ENCODE results near the gene PLA2G7.
"Not testable (repeated sequence)": the region's sequence is repeated elsewhere in the genome, so short reads cannot be mapped to it uniquely, and the experiment has no call there.

The PLA2G7 gene

DNA sequence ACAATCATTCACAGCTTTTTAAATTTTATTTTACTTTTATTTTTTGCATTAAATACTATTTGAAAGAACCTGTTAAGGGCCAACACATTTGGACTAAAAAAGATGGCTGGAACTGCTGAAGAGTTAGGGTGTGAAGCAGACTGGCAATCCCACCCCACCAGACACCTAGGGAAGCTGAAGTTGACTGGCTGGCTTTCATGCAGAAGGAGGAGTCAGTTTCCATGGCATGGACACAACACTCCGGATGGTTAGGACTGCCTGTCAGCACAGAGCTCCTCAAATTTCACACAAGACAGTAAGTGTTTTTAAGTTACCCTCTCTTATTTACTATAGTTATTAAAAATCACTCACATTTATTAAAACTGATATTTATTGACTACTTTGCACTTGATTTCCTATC, 11.5 kb upstream of the PLA2G7 start, which contains the start of gene ANKRD66:
TSS of gene ANKRD66 (plus strand) at position 238 of the 400 bp plus-strand sequence. CDS start 5,016 bp downstream, outside the sequence.
- DNase-seq: no peak

DNA sequence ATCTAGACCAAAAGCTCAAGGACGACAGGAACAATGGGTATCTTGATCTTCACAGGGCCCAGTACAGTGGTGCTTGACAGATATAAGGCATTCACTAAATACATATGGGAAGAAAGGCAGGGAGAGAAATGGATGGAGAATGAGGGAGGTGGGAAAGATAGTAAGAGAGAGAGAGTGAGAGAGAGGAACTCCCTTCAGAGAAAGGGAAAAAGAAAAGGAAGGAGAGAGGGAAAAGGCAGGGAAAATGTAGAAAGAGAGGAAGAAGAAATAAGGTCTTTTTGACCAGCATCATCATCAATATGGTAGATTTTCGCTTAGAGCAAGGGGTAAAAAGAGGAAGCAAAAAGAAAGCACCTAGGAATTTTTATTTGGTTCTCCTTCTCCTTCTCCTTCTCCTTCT, 10.8 kb upstream of the PLA2G7 start:
- DNase-seq: no peak

DNA sequence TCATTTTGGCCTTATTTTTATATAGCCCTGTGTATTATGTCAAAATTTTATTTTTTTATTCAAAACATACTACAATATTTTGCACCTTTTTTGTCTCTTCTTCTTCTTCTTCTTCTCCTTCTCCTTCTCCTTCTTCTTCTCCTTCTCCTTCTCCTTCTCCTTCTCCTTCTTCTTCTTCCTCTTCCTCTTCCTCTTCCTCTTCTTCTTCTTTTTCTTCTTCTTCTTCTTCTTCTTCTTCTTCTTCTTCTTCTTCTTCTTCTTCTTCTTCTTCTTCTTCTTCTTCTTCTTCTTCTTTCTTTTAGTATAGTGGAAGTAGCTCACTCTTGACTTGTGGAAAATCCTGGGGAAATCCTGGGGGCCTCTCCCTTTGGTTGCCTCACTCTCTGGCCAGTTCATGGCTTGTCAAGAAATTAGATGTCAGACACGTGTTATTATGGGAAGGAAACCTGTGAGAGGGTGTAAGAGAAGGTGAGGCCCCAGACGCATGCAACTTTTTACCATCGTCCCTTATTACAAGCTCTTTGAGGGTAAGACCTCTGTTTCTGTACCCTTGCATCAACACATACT, 9.1 kb upstream of the PLA2G7 start:
- DNase-seq: not testable (repeated sequence)

DNA sequence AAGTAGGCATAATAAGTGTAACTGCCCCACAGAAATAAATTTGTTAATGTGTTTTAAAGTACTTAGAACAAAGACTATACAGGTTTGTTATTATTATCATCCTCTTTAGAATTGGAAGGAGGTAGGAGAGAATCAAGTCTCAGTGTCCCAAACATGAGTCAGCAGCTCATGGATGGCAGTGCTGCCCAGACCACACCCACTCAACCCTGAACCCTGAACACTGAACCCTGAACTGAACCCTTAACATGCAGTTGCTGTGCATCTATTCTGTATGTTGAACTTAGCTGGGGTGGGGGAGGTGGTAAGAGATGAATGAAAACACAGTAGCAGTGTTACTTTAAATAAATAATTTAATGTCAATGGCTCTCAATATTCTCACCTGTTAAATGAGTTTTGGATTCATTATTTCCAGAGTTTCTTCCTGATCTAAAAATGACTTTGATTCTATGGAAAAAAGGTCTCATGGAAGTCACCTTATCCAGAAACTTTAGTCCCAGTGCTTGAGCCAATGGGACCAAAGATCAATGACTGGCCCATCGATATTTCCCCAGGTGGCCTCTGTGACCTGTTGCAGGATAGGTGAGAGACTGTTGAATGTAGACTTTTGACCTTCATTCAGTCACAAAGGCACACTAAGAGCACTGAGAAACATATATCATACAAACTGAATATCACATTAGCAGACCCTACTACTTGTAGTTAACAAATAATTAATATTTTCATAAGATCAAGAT, 8.4 kb upstream of the PLA2G7 start:
- DNase-seq: no peak

DNA sequence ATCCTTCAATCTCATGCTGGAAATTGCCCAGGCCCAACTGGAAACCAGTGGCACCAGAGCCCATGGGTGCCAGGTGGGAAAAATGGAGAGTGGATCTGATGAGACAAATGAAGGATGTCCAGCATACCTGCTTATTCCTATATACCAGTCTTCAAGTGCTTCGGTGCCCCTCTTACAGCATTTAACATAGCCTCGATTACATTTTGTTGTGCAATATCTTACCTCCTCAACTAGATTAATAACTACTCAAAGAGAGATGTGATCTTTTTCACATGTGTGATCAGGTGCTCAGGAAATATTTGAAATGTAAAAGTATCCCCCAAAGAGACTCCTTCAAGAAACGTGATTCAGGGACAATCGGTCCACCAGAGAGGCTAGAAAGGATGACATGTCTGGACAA, 6.7 kb upstream of the PLA2G7 start:
- no peak for DNase-seq

DNA sequence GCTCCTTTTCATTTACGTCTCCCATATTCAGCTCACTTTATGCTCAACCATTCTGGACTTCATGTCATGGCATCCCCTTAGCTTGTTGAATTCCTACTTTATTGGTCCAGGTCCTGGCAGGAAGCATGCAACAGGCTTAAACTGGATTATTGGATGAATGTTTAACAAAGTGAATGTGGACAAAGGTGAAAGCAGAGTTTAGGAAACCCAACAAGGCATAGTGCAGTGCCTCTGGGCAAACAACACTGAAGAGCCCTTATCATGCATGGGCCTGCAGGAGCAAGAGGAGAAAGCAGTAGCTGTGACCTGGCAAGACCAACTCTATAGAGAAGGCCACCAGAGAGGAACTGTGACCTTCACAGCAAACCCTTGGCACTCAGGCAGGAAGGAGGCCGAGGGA, 6.3 kb upstream of the PLA2G7 start:
- DNase-seq: no peak

DNA sequence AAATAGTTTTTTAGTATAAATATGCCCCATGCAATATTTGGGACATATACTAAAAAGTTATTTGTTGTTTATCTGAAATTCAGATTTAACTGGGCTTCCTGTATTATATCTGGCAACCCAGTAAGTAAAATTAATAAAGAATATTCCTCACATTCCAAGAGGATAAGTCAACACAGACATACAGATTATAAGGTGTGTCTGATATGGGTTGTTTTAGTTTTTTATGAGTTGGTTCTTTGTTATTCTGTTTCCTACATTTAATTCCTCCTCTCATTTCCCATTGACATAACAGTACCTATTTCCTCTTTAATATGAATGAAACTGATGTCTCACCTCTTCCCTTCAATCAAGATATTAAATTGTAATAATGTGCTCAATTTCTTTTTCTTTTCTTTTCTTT, 1.7 kb upstream of the PLA2G7 start:
- DNase-seq: no peak

DNA sequence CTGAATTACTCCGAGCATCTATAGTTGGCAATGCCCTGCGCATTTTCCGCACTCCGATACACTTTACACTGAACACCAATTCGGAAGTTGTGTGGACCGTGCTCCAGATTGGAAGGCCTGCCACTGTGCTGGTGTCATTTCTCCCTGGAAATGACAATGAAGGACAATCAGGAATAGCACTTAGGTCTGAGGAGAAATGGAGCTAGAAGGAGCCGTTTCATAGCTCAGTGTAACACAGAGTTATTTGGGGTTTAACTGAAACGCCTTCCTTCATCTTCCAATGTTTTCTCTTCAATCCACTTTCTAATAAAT, 501 bp upstream of the PLA2G7 start:
- DNase-seq: no peak

DNA sequence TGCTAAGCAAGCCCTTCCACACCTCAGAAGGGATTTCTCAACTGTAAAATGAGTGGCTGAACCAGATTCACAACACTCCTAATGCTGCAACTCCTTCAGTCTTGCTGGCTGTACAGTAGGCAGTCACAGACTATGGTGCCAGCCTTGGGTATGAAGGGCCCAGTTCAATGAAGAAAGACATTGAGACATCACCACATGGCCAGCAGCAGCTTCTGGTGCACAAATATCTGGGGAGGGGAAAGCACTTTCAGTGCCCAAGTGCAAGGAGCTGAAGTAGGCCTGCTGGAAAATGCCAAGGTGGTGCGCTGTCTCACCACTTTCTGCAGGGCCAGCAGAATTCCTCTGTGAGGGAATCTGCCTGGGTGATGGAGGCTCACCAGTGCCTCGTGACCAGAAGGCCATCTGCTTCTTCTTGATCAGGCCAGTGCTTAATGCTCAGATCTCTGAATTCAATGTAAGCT, 1.8 kb downstream of the PLA2G7 start:
- DNase-seq: no peak

DNA sequence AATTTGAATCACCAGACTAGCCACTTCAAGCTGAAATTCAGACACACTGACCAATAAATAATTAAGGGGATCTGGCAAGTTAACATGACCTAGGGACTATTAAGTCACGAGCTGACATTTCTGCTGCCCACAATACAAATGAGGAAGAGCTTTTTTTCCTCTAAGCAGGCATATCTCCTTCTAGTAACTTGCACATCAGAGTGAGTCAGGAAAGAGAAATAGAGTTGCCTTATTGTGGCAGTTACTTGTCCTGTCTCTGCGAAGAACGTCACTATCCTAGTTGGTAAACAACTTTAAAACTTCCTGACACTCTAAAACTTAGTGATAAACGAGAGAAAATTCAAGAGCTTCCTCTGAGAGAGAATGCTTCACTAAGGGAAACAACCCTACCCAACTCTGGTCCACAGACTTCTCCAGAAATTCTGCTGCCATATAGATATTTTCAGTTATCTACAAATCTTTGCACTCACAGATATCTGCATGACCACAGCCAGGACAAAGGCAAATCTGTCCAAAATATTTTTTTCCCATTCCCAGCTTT, 4.2 kb downstream of the PLA2G7 start:
- no peak for DNase-seq

DNA sequence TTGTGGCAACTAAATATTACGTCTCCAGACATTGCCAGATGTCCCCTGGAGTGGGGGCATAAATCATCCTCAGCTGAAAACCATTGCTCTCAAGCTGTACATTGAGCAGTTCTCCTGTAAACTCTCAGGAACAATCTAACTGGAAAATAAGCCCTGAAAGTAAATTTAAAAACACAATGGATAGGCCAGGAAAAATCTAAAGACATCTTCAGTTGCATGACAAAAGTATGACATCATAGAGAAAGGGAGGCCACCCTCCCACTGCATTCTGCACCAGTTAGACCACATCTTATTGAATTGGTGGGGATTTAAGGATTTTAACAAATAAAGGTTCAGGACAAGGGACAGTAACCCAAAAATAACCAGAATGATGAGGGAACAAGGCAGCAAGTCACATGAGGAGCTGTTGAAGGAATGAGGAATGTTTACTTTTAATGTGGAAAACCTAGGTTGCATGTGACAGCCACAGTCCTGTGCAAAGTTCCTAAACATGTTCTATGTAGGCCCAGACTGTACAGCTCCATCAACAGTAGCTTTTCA, 5.3 kb downstream of the PLA2G7 start:
- DNase-seq: no peak

DNA sequence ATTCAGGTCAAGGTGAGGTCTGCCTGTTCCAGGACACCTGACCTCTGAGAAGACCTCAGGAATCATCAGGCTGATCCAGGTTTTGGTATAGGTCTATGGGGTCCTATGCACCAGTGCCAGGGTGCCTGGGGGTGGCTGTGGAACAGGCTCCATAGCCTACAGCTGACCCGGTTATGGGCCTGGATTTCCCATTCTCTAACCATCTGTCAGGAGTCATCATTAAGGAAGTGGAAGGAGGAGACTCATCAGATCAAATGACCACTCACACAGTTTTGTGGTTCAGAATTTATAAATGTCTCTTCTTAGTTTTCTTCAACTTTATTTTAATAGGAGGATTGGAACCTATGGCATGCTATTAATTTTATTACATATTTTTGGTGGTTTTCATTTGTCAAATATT, 14.8 kb downstream of the PLA2G7 start:
- no peak for DNase-seq

DNA sequence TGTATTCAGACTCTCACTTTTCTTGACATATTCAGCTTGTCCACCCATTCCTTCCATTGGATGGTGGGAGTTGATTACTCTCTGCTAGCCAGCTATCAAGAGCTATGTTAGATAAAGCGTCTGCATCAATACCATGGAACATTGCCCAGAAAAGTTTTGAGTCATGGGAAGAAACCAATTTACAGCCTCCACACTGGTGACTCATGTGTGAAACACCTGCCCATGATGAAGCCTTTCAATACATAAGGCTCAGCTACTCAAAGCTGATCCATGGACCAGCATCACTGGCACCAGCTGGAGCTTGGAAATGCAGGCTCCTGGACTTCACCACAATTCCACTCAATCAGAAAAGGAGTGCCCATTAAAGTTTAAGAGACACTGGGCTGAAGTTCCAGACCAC, 16.1 kb downstream of the PLA2G7 start:
- DNase-seq: no peak

DNA sequence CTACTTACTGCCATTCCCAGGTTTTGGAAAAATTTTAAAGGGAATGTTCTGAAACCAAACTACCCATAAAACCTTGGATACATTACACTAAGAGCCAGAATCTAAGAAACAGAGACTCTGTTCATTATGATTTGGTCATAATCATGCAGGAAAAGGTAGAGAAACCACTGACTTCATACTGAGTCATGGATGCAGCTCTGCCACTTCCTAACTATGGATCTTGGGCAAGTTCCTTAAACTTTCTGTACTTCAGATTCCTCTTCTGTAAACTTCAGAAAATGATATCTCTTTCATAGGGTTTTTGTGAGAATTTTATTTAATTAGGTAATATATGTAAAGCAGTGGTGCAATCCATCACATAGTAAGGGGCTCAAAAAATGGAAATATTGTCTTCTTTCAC, 20.0 kb downstream of the PLA2G7 start:
- DNase-seq: no peak

DNA sequence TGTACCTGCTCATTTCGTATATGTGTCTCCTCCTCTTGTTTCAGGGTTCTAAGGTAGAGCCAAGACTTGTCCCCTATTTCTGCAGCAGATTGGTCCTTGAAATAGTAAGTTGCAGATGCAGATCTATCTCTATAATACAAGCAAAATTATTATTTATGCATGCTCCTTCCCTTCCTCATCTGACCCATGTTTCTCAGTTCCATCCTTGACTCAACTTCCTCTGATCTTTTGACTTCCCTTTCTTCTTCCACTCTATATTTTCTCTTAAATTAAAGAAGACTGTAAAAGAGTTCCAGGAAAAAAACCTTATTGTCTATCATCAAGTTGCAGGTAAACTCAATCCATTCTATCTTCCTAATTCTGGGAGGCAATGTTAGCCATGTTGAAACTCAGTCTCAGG, 23.7 kb downstream of the PLA2G7 start:
- no peak for DNase-seq

DNA sequence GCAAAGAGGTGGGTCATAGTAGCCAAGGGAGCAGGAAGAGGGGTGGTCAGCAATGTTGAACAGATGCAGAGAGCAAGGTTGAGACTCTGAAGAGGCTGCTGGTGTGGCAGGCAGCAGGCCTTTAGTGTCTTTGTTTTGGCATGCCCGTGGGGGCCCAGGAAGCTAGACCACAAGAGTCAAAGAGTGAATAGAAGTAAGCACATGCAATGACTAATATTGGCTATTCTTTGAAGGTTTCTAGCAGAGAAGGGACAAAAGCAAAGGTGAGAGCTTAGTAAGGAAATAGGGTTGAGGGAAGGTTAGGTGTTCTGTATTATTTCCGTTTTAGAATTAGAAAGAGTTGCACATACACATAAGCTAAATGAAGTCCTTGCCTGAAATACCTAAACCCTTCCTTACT, 28.7 kb downstream of the PLA2G7 start:
- no peak for DNase-seq

DNA sequence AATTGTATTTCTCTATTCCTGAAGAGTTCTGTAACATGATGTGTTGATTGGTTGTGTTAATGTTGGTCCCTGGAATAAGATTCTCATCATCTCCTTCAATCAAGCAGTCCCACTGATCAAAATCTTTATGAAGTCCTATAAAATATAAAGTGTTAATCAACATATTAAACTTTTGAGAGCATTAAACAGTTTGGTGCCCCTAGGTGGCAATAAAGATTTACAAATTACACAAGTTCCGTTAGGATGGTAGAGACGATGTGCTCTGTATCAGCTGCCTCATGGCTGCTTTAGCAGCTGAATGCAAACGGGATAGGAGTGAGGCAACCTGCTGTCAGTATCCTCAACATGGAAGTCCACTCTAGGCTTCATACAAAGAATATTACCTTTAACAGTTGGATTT, 30.6 kb downstream of the PLA2G7 start:
- peak; percentile 57 for DNase-seq

DNA sequence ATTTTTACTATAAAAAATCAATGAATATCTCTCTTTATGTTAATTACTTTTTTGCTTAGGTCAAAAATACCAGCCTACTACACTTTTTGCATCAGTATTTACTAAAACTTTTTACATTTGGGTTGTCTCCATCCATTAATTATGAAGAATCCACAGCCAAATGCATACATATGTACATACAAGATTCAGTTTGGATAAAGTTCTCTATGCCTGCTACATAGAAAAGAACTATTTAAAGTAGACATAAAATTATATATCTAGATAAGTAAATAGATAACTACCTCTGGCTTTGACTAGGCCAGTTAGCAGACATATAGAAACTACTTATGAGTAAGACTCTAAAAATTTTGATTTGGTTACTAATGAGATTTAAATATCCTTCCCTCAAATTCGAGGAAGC, 35.2 kb downstream of the PLA2G7 start:
- no peak for DNase-seq

DNA sequence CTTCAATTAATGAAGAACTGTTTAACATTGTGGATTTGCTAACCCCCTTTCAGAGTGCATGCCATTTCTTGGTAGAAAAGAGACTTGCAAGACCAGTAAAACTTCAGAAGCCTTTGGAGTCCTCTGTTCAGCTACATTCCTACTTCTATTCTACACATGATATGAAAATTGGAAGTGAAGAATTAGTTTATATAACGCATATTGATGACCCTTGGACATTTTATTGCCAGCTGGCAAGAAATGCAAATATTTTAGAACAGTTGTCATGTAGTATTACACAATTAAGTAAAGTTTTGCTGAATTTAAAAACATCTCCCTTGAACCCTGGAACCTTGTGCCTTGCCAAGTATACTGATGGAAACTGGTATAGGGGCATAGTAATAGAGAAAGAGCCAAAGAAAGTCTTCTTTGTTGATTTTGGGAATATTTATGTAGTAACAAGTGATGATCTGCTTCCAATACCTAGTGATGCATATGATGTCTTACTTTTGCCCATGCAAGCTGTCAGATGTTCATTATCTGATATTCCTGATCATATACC, 44.2 kb downstream of the PLA2G7 start:
- no peak for DNase-seq

DNA sequence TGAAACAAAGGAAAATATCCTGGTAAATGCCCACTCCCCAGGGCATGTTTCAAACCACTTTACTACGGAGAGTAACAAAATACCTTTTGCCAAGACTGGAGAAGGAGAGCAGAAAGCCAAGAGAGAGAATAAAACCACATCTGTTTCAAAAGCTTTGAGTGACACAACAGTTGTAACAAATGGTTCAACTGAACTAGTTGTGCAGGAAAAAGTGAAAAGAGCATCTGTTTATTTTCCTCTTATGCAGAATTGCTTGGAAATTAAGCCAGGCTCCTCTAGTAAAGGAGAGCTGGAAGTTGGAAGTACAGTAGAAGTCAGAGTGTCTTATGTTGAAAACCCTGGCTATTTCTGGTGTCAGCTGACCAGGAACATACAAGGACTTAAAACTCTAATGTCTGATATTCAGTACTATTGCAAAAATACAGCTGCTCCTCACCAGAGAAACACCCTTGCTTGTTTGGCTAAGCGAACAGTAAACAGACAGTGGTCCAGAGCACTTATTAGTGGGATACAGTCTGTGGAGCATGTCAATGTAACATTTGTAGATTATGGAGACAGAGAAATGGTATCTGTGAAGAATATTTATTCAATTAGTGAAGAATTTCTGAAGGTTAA, 44.9 kb downstream of the PLA2G7 start:
- no peak for DNase-seq

DNA sequence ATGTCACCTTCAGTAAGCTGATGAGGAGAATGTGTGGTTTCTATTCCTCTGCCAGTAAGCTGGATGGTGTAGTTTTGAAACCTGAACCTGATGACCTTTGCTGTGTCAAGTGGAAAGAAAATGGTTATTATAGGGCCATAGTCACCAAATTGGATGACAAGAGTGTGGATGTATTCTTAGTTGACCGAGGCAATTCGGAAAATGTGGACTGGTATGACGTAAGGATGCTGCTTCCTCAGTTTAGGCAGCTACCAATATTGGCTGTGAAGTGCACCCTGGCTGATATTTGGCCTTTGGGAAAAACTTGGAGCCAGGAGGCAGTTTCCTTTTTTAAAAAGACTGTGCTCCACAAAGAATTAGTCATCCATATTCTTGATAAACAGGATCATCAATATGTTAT, 45.5 kb downstream of the PLA2G7 start:
- no peak for DNase-seq

DNA sequence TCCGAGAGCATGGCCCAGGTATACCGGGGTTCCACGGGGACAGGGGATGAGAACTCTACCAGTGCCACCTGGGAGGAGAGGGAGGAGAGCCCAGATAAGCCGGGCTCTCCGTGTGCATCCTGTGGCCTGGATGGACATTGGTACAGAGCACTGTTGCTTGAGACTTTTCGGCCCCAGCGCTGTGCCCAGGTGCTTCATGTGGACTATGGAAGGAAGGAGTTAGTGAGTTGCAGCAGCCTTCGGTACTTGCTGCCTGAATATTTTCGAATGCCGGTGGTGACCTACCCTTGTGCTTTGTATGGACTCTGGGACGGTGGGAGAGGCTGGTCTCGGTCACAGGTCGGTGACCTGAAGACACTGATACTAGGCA, 46.2 kb downstream of the PLA2G7 start:
- DNase-seq: no peak

DNA sequence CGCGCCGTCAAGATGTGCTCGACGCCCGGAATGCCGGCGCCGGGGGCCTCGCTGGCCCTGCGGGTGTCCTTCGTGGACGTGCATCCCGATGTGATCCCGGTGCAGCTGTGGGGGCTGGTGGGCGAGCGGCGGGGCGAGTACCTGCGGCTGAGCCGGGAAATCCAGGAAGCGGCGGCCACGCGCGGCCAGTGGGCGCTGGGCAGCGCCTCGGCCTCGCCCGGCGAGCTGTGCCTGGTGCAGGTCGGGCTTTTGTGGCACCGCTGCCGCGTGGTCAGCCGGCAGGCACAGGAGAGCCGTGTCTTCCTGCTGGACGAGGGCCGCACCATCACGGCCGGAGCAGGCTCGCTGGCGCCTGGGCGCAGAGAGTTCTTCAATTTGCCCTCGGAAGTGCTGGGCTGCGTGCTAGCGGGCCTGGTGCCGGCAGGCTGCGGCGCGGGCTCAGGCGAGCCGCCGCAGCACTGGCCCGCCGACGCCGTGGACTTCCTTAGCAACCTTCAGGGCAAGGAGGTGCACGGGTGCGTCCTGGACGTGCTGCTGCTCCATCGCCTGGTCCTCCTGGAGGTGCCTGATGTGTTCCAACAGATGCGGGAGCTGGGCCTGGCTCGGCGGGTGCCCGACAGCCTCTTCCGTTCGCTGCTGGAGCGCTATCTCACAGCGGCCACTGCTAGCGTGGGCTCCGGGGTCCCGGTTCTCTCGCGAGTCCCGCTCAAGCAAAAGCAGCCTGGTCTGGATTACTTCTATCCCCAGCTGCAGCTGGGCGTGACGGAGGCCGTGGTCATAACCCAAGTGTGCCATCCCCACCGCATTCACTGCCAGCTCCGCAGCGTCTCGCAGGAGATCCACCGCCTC, 46.8 kb downstream of the PLA2G7 start:
- no peak for DNase-seq
